Lung (tissue), 16 donors: ENCODE data around the gene IL27RA. TPM values are rescaled to one million over a fixed set of nuclear protein-coding genes. Genes with fewer than 3 reads are reported as not detected.

Experiments used
- ATAC-seq: fragments of 200-7000 bp; cut with Tn5 transposase; one replicate; pipeline ENCODE4 v1.9.1; 2020; ENCODE audit warnings: moderate number of reproducible peaks; ENCODE audit not compliant: insufficient read depth, low FRiP score
- DNase-seq, 3 donors: peaks; one replicate each; pipeline ENCODE4 v3.0.0-alpha.2; 2013 to 2017
- H3K27ac ChIP-seq, 2 donors: one replicate each; pipeline ENCODE4 v1.5.1; 2013; ENCODE audit warnings: mild to moderate bottlenecking in 2 of 2, moderate library complexity in 2 of 2, control low read depth in 1 of 2, inconsistent platforms in 1 of 2, low read depth in 1 of 2, low read length in 1 of 2
- H3K27me3 ChIP-seq, 3 donors: one replicate each; pipeline ENCODE4 v1.5.1; 2013; ENCODE audit warnings: low read length in 2 of 3; ENCODE audit not compliant: control insufficient read depth in 3 of 3, insufficient read depth in 3 of 3
- H3K36me3 ChIP-seq, 4 donors: one replicate each; pipeline ENCODE4 v1.5.1; 2013; ENCODE audit warnings: low read length in 4 of 4, mild to moderate bottlenecking in 1 of 4, moderate library complexity in 1 of 4; ENCODE audit not compliant: control insufficient read depth in 4 of 4, insufficient read depth in 4 of 4
- H3K4me1 ChIP-seq, 5 donors: one replicate each; pipeline ENCODE4 v1.5.1; 2013; ENCODE audit warnings: low read length in 5 of 5, mild to moderate bottlenecking in 2 of 5, moderate library complexity in 1 of 5; ENCODE audit not compliant: control insufficient read depth in 5 of 5, insufficient read depth in 5 of 5
- H3K4me3 ChIP-seq: one replicate; pipeline ENCODE4 v1.5.1; 2013; ENCODE audit warnings: mild to moderate bottlenecking, control low read depth, moderate library complexity
- H3K9ac ChIP-seq, 2 donors: one replicate each; pipeline ENCODE4 v1.5.1; 2013; ENCODE audit warnings: low read length in 2 of 2, control low read depth in 1 of 2; ENCODE audit not compliant: insufficient read depth in 1 of 2
- H3K9me3 ChIP-seq, 4 donors: one replicate each; pipeline ENCODE4 v1.5.1; 2013; ENCODE audit warnings: low read length in 3 of 4, mild to moderate bottlenecking in 1 of 4, moderate library complexity in 1 of 4; ENCODE audit not compliant: control insufficient read depth in 4 of 4, insufficient read depth in 3 of 4
- WGBS, 2 donors: extraction: QIAGEN DNeasy Blood & Tissue Kit; methylation state at CpG; one replicate each; pipeline ENCODE4 v1.1.7; 2013; 5-methylcytosine and 5-hydroxymethylcytosine counted together
- long read RNA-seq, 5 donors: transcript quantifications; one replicate each; lab custom pipeline, GENCODE V29; 2026
- polyA plus RNA-seq, 2 donors: library from polyadenylated mRNA; stranded (reverse); fragments of 200-250 nt; gene quantifications; one replicate each; pipeline ENCODE4 v1.2.1, GENCODE V29; 2013
- total RNA-seq, 2 donors: library from RNA; depleted of rRNA in 1 of 2; stranded (reverse); fragments of >200 nt in 1 of 2; gene quantifications; one replicate each; pipeline ENCODE4 v1.2.1, GENCODE V29; 2014 to 2021
- TF ChIP-seq, protein P1 (sequence below): IDR thresholded peaks from 2 replicates; pipeline ENCODE4 v1.5.1; 2012; ENCODE audit warnings: mild to moderate bottlenecking; ENCODE audit errors: control extremely low read depth, extremely low read depth
- donor health status: control.
- donor health status: control.
- donor health status: Bipolar disorder and iron deficiency.
- donor health status: healthy.
- donor health status: DM: yes; HTN: yes; CAD: no.

The IL27RA gene
- total RNA-seq: 10 to 100 TPM in 1 of 2 donors, 1 to 10 TPM in 1; 8.4 to 21.5 TPM
- 10 to 100 TPM in 1 of 2 donors, 1 to 10 TPM in 1; 7.0 to 22.7 TPM for polyA plus RNA-seq
- long read RNA-seq, donor 1, partial matches to known transcripts: 9 of 12 reads
- long read RNA-seq, donor 1, other reads (novel, unspliced or antisense): 0 of 12 reads
- long read RNA-seq, donor 2, partial matches to known transcripts: 0 of 1 reads
- long read RNA-seq, donor 2, other reads (novel, unspliced or antisense): 0 of 1 reads
- long read RNA-seq, donor 3, partial matches to known transcripts: 0 of 1 reads
- long read RNA-seq, donor 3, other reads (novel, unspliced or antisense): 0 of 1 reads
- long read RNA-seq, donor 4: 0 reads
- long read RNA-seq, donor 5, partial matches to known transcripts: 0 of 1 reads
- long read RNA-seq, donor 5, other reads (novel, unspliced or antisense): 0 of 1 reads

DNA sequence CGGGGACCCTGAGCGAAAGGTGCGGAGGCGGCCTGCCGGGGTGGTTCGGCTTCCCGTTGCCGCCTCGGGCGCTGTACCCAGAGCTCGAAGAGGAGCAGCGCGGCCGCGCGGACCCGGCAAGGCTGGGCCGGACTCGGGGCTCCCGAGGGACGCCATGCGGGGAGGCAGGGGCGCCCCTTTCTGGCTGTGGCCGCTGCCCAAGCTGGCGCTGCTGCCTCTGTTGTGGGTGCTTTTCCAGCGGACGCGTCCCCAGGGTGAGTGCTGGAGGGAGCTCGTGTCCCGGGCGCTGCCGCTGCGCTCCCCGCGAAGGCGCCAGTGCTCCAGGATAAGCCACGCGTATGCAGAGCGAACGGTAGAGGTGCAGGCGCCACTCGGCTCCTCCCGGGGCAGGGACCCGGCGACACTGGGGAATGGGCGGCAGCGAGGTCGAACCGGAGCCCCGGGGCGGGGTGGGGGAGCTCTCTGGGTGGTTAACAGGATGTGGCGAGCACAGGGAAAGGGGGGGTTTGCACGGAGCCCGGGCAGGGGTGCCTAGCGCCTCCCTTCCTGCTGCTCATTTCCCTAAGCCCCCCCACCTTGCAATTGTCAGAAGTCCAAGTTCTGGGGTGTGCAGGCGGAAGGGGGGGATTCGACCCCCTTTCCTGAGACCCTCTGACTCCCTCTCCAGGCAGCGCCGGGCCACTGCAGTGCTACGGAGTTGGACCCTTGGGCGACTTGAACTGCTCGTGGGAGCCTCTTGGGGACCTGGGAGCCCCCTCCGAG, at the start of gene IL27RA:
TSS of gene IL27RA (plus strand) at position 44 of the 762 bp plus-strand sequence. CDS start at position 155, 111 bp downstream.
- 0% methylated on average over 62 to 63 of the region's 63 CpGs for WGBS, 2 donors
- Histone ChIP-seq H3K36me3 (no peaks in the 10 kb centered on the region), H3K9me3 (no peaks in the 10 kb centered on the region), H3K9ac (peak within 1 kb of the TSS; percentile 32 to 46), H3K4me1 (peaks cover 0 to 7% (median 0%) of the 10 kb centered on the region in 5 donors), H3K27ac (peak within 1 kb of the TSS; percentile 60 to 96), H3K4me3 (peak within 1 kb of the TSS; percentile 74), H3K27me3 (peaks cover 0 to 11% (median 7%) of the 10 kb centered on the region in 3 donors)
- TF ChIP-seq, protein P1, sequence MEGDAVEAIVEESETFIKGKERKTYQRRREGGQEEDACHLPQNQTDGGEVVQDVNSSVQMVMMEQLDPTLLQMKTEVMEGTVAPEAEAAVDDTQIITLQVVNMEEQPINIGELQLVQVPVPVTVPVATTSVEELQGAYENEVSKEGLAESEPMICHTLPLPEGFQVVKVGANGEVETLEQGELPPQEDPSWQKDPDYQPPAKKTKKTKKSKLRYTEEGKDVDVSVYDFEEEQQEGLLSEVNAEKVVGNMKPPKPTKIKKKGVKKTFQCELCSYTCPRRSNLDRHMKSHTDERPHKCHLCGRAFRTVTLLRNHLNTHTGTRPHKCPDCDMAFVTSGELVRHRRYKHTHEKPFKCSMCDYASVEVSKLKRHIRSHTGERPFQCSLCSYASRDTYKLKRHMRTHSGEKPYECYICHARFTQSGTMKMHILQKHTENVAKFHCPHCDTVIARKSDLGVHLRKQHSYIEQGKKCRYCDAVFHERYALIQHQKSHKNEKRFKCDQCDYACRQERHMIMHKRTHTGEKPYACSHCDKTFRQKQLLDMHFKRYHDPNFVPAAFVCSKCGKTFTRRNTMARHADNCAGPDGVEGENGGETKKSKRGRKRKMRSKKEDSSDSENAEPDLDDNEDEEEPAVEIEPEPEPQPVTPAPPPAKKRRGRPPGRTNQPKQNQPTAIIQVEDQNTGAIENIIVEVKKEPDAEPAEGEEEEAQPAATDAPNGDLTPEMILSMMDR: peak; percentile 26
- peak; percentile 75 for ATAC-seq
- DNase-seq: peak; percentile 73 to 80 (median 79)

DNA sequence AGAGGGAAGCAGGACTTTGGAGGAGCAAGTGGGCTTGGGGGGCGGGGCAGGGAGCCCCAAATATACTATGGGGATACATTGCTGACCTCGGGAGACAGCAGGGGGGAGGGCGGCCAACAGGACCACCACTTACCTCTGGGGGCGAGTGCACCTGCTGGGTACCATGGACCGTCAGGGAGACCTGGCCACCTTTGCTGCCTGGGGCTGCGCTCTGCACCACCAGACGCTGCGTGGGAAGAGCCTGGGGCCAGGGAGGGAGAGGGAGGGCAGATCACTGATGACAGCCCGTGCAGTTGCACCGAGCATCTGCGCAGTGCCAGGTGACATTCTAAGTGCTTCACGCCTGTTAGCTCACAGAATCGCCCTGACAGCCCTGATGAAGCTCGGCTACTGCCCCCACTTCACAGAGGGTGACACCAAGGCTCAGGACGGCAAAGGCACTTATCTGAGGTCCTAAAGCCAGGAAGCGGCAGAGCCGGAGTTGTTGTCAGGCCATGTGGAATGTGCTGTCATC, 49.5 kb upstream of the IL27RA start:
- Histone ChIP-seq H3K9me3 (no peaks in the 10 kb centered on the region), H3K9ac (no peak overlapping the region), H3K36me3 (peaks cover 0 to 19% (median 6%) of the 10 kb centered on the region in 4 donors), H3K4me1 (peaks cover 0 to 24% (median 12%) of the 10 kb centered on the region in 5 donors), H3K27ac (no peak overlapping the region), H3K4me3 (no peak overlapping the region), H3K27me3 (no peaks in the 10 kb centered on the region)
- TF ChIP-seq, protein P1: no peak
- DNase-seq (no peak), ATAC-seq (no peak)
- WGBS, 2 donors: 94 to 98% methylated on average over 17 of the region's 17 CpGs

DNA sequence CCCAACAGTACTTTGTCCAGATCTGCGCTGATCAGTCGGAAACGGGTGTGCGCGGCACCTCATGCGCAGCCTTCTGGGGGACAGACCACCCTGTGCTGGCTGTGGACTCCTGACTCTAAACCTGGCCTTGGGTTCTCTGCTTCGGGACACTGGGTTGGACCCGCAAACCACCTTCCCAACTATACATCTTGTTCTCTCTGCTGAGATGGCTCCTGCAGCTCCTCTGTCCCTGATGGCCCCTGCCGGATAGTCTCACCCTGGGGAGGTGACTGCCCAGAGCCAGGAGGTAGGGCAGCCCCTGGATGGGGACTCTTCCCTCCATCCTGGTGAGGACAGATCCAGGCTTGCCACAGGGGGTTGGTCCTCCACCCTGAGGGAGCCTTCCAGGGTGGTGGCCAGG, 48.8 kb upstream of the IL27RA start:
- Histone ChIP-seq H3K9ac (no peak overlapping the region), H3K36me3 (peaks cover 0 to 17% (median 5%) of the 10 kb centered on the region in 4 donors), H3K27me3 (no peaks in the 10 kb centered on the region), H3K9me3 (no peaks in the 10 kb centered on the region), H3K4me1 (peaks cover 0 to 24% (median 13%) of the 10 kb centered on the region in 5 donors), H3K4me3 (no peak overlapping the region), H3K27ac (no peak overlapping the region)
- TF ChIP-seq, protein P1: no peak
- 95 to 99% methylated on average over 9 of the region's 9 CpGs for WGBS, 2 donors
- no peak for DNase-seq
- no peak for ATAC-seq
